ENCODE measurements around the gene TAS2R10.
A peak's percentile ranks its signal among the peaks of the same experiment; 100 is the strongest.
"Not testable (repeated sequence)": the region's sequence is repeated elsewhere in the genome, so short reads cannot be mapped to it uniquely, and the experiment has no call there.

TAS2R10 gene

GRCh38 chr12:10826258-10826657, at the start of gene TAS2R10:
TSS of gene TAS2R10 (minus strand) at chr12:10826358. CDS start at chr12:10826269, 89 bp downstream.
- no peak for DNase-seq (ENCODE audit: low spot score)
- FAIRE-seq = no peak

GRCh38 chr12:10873378-10873777, 47.2 kb upstream of the TAS2R10 start:
- no peak for FAIRE-seq
- no peak for DNase-seq (ENCODE audit: low spot score)

- no peak for FAIRE-seq
Observed at GRCh38 chr12:10867381-10867780, 41.2 kb upstream of the TAS2R10 start.

GRCh38 chr12:10863512-10864218, 37.5 kb upstream of the TAS2R10 start:
- DNase-seq (ENCODE audit: low spot score) = no peak
- FAIRE-seq = no peak

More at GRCh38 chr12:10867381-10867780, 41.2 kb upstream of the TAS2R10 start:
- DNase-seq (ENCODE audit: low spot score) = no peak

GRCh38 chr12:10861366-10861765, 35.2 kb upstream of the TAS2R10 start:
- FAIRE-seq (no peak), DNase-seq (ENCODE audit: low spot score) (no peak)

- FAIRE-seq (no peak), DNase-seq (ENCODE audit: low spot score) (no peak)
Observed at GRCh38 chr12:10855807-10856206, 29.6 kb upstream of the TAS2R10 start.

- FAIRE-seq = no peak
- no peak for DNase-seq (ENCODE audit: low spot score)
Observed at GRCh38 chr12:10853776-10854175, 27.6 kb upstream of the TAS2R10 start.

GRCh38 chr12:10851243-10851858, 25.2 kb upstream of the TAS2R10 start:
- peak; percentile 25 for DNase-seq (ENCODE audit: low spot score)
- no peak for FAIRE-seq

GRCh38 chr12:10849425-10849878, 23.3 kb upstream of the TAS2R10 start, which contains the start of gene PRR4:
TSS of gene PRR4 (minus strand) at chr12:10849475. CDS start at chr12:10849437, 38 bp downstream.
- FAIRE-seq (peak; percentile 9), DNase-seq (ENCODE audit: low spot score) (peak; percentile 26)

GRCh38 chr12:10847744-10848143, 21.6 kb upstream of the TAS2R10 start:
- DNase-seq (ENCODE audit: low spot score) (no peak), FAIRE-seq (no peak)

- peak; percentile 48 for FAIRE-seq
- no peak for DNase-seq (ENCODE audit: low spot score)
Observed at GRCh38 chr12:10842862-10843261, 16.7 kb upstream of the TAS2R10 start.

- FAIRE-seq (no peak), DNase-seq (ENCODE audit: low spot score) (no peak)
Observed at GRCh38 chr12:10838461-10838860, 12.3 kb upstream of the TAS2R10 start.

GRCh38 chr12:10829994-10830393, 3.8 kb upstream of the TAS2R10 start:
- DNase-seq (ENCODE audit: low spot score) = no peak
- FAIRE-seq = no peak

- no peak for DNase-seq (ENCODE audit: low spot score)
- no peak for FAIRE-seq
Observed at GRCh38 chr12:10824957-10825356, 1.2 kb downstream of the TAS2R10 start.

GRCh38 chr12:10811883-10812536, 14.1 kb downstream of the TAS2R10 start:
- no peak for FAIRE-seq
- no peak for DNase-seq (ENCODE audit: low spot score)

- FAIRE-seq = no peak
- no peak for DNase-seq (ENCODE audit: low spot score)
Observed at GRCh38 chr12:10810068-10810467, 16.1 kb downstream of the TAS2R10 start, which contains the start of gene TAS2R9. TSS of gene TAS2R9 (minus strand) at chr12:10810168. CDS start at chr12:10810075, 93 bp downstream.

- no peak for FAIRE-seq
Observed at GRCh38 chr12:10807186-10807585, 19.0 kb downstream of the TAS2R10 start, which contains the start of gene TAS2R8. TSS of gene TAS2R8 (minus strand) at chr12:10807286. CDS start at chr12:10806980, 306 bp downstream.

GRCh38 chr12:10802587-10802986, 23.6 kb downstream of the TAS2R10 start, which contains the start of gene TAS2R7:
TSS of gene TAS2R7 (minus strand) at chr12:10802627. CDS start at chr12:10802570, 57 bp downstream.
- DNase-seq (ENCODE audit: low spot score) (no peak), FAIRE-seq (no peak)

More at GRCh38 chr12:10807186-10807585, 19.0 kb downstream of the TAS2R10 start, which contains the start of gene TAS2R8:
- no peak for DNase-seq (ENCODE audit: low spot score)

GRCh38 chr12:10801741-10802140, 24.4 kb downstream of the TAS2R10 start:
- FAIRE-seq (no peak), DNase-seq (ENCODE audit: low spot score) (no peak)

GRCh38 chr12:10794222-10794621, 31.9 kb downstream of the TAS2R10 start:
- DNase-seq (ENCODE audit: low spot score) = no peak
- FAIRE-seq = no peak

- DNase-seq (ENCODE audit: low spot score); FAIRE-seq: not testable (repeated sequence)
Observed at GRCh38 chr12:10791769-10792168, 34.4 kb downstream of the TAS2R10 start.

- DNase-seq (ENCODE audit: low spot score) (no peak), FAIRE-seq (no peak)
Observed at GRCh38 chr12:10783252-10783651, 42.9 kb downstream of the TAS2R10 start.

Data from urothelium cell line (cell line).